Left lung (tissue), 10 donors: ENCODE results near the gene IL1R1. TPM values are rescaled to one million over a fixed set of nuclear protein-coding genes. Genes with fewer than 3 reads are reported as not detected.

Source experiments
- ATAC-seq: fragments of 200-7000 bp; cut with Tn5 transposase; one replicate; pipeline ENCODE4 v1.9.1; 2020; ENCODE audit warnings: moderate library complexity
- DNase-seq, 4 donors: peaks; one replicate each; pipeline ENCODE4 v3.0.0-alpha.2; 2013 to 2020
- H3K27ac ChIP-seq, 2 donors: fragments of 200-600 bp; sonication (generic) in 1 of 2; one replicate each; pipeline versions ENCODE4 v1.5.0 to v1.8.0; 2020 to 2021
- H3K27me3 ChIP-seq, 2 donors: fragments of 200-600 bp; sonication (generic) in 1 of 2; one replicate each; pipeline versions ENCODE4 v1.5.0 to v1.8.0; 2020 to 2021
- H3K36me3 ChIP-seq, 2 donors: fragments of 200-600 bp; sonication (generic) in 1 of 2; one replicate each; pipeline versions ENCODE4 v1.5.0 to v1.8.0; 2020 to 2021
- H3K4me1 ChIP-seq, 2 donors: fragments of 200-600 bp; one replicate each; pipeline ENCODE4 v1.8.0; 2021
- H3K4me3 ChIP-seq, 2 donors: fragments of 200-600 bp; sonication (generic) in 1 of 2; one replicate each; pipeline versions ENCODE4 v1.5.0 to v1.8.0; 2020 to 2021; ENCODE audit warnings: mild to moderate bottlenecking in 1 of 2
- H3K9me3 ChIP-seq, 2 donors: fragments of 200-600 bp; sonication (generic) in 1 of 2; one replicate each; pipeline versions ENCODE4 v1.5.0 to v1.8.0; 2020 to 2021
- CTCF ChIP-seq, 2 donors: fragments of 200-600 bp; sonication (generic) in 1 of 2; IDR thresholded peaks; one replicate each; pipeline versions ENCODE4 v1.5.0 to v1.8.0; 2021; ENCODE audit warnings: antibody characterized with exemption in 2 of 2
- intact Hi-C, 2 donors: fragments of 100-400 bp; cut with DNase I; formaldehyde crosslinking; loops; one replicate each; pipeline versions ENCODE4 v1.11.2 to v1.14.2; 2022
- polyA plus RNA-seq, 6 donors: library from polyadenylated mRNA; unstranded; fragments of 120-200 nt; gene quantifications; one replicate each; pipeline ENCODE4 v1.2.1, GENCODE V29; 2013; ENCODE audit not compliant: insufficient read length in 6 of 6
- total RNA-seq, 2 donors: library from RNA; stranded (reverse); fragmentation: NEBNext Ultra II Directional; extraction: Animal tissue kit (Norgen Biotek cat#: 25700); gene quantifications; one replicate each; pipeline ENCODE4 v1.2.1, GENCODE V29; 2021
- donor health status: DM: no; HTN: yes; CAD: no.
- donor health status: DM: no; HTN: no; CAD: no.

IL1R1 gene
- total and polyA plus RNA-seq, 8 donors, result 91.1 to 224 (median 112) TPM

- peaks cover 0 to 81% of the 10 kb centered on the region in 2 donors for H3K36me3 ChIP-seq
- peak in 2 of 4 donors; percentile 90 to 93 for DNase-seq
- peak; percentile 50 for ATAC-seq
- H3K9me3 ChIP-seq, result no peaks in the 10 kb centered on the region
- no peaks in the 10 kb centered on the region for H3K27me3 ChIP-seq
- no peak overlapping the region for H3K4me3 ChIP-seq
- TF ChIP-seq CTCF (IDR thresholded peaks at IDR 0.05), result no peak
- H3K4me1 ChIP-seq, result peaks cover 9 to 64% of the 10 kb centered on the region in 2 donors
- intact Hi-C loops, result no loop called here
- H3K27ac ChIP-seq, result peak overlapping the region; percentile 69 to 75
Measured at GRCh38 chr2:102155703-102156515, 13.4 kb downstream of the IL1R1 start.

- DNase-seq (peak in 1 of 4 donors; percentile 33), ATAC-seq (no peak)
- Histone ChIP-seq H3K27me3 (no peaks in the 10 kb centered on the region), H3K4me1 (peaks cover 23 to 72% of the 10 kb centered on the region in 2 donors), H3K36me3 (peaks cover 0 to 84% of the 10 kb centered on the region in 2 donors), H3K4me3 (no peak overlapping the region), H3K27ac (peak overlapping the region; percentile 11 to 16), H3K9me3 (no peaks in the 10 kb centered on the region)
- intact Hi-C loops, result no loop called here
- TF ChIP-seq CTCF (IDR thresholded peaks at IDR 0.05), result no peak
Measured at GRCh38 chr2:102158011-102158755, 15.6 kb downstream of the IL1R1 start.

GRCh38 chr2:102159295-102159694 lies 16.7 kb downstream of the IL1R1 start:
- Histone ChIP-seq H3K4me3 (no peak overlapping the region), H3K9me3 (no peaks in the 10 kb centered on the region), H3K27ac (peak overlapping the region in 1 of 2 donors; percentile 21), H3K4me1 (peaks cover 23 to 65% of the 10 kb centered on the region in 2 donors), H3K27me3 (no peaks in the 10 kb centered on the region), H3K36me3 (peaks cover 0 to 79% of the 10 kb centered on the region in 2 donors)
- no peak for ATAC-seq
- no peak for TF ChIP-seq CTCF (IDR thresholded peaks at IDR 0.05)
- no peak for DNase-seq
- intact Hi-C loops, result no loop called here

- ATAC-seq, result peak; percentile 81
- Histone ChIP-seq H3K4me3 (no peak overlapping the region), H3K36me3 (peaks cover 0 to 68% of the 10 kb centered on the region in 2 donors), H3K4me1 (peaks cover 9 to 28% of the 10 kb centered on the region in 2 donors), H3K27ac (peak overlapping the region in 1 of 2 donors; percentile 9), H3K27me3 (no peaks in the 10 kb centered on the region), H3K9me3 (no peaks in the 10 kb centered on the region)
- peak in 1 of 2 donors; percentile 50 for TF ChIP-seq CTCF (IDR thresholded peaks at IDR 0.05)
- intact Hi-C loops, result no loop called here
- DNase-seq, result peak in 1 of 4 donors; percentile 58
Measured at GRCh38 chr2:102166189-102166845, 23.8 kb downstream of the IL1R1 start.
